Right atrium auricular region (tissue), 2 donors: Measurements from ENCODE around the gene PIP4K2B. TPM values are rescaled to one million over a fixed set of nuclear protein-coding genes. Genes with fewer than 3 reads are reported as not detected.
"Not testable (repeated sequence)": the region's sequence is repeated elsewhere in the genome, so short reads cannot be mapped to it uniquely, and the experiment has no call there.

ENCODE experiments used
- DNase-seq: peaks from one replicate; pipeline ENCODE4 v3.0.0-alpha.2; 2019; ENCODE audit warnings: low spot score
- H3K27ac ChIP-seq, 2 donors: fragments of 200-600 bp; sonication (generic); 1 replicate in 1 of 2; 2 replicates in 1 of 2; pipeline ENCODE4 v1.5.1; 2016 to 2019
- H3K27me3 ChIP-seq, 2 donors: fragments of 200-600 bp; sonication (generic); one replicate each; pipeline versions ENCODE4 v1.5.1 to v1.6.0; 2017 to 2019
- H3K36me3 ChIP-seq: fragments of 200-600 bp; sonication (generic); one replicate; pipeline ENCODE4 v1.5.1; 2016
- H3K4me1 ChIP-seq, 2 donors: fragments of 200-600 bp; sonication (generic); one replicate each; pipeline versions ENCODE4 v1.5.1 to v1.6.0; 2017 to 2019
- H3K4me3 ChIP-seq, 2 donors: fragments of 200-600 bp; sonication (generic); 1 replicate in 1 of 2; 2 replicates in 1 of 2; pipeline ENCODE4 v1.5.1; 2017 to 2019; ENCODE audit warnings: mild to moderate bottlenecking in 1 of 2, moderate library complexity in 1 of 2
- H3K9me3 ChIP-seq, 2 donors: fragments of 200-600 bp; sonication (generic); one replicate each; pipeline ENCODE4 v1.5.1; 2019
- total RNA-seq, 2 donors: library from RNA; depleted of rRNA; stranded (reverse); fragments of >200 nt; gene quantifications; one replicate each; pipeline ENCODE4 v1.1.0, GENCODE V29; 2016
- TF ChIP-seq, protein P1 (sequence below), 2 donors: fragments of 200-600 bp; sonication (generic); IDR thresholded peaks; one replicate each; pipeline ENCODE4 v1.5.1; 2019; ENCODE audit warnings: antibody characterized with exemption in 2 of 2

Gene PIP4K2B
- total RNA-seq, 2 donors from 2014 or later, result 45.9 to 47.7 TPM

DNA sequence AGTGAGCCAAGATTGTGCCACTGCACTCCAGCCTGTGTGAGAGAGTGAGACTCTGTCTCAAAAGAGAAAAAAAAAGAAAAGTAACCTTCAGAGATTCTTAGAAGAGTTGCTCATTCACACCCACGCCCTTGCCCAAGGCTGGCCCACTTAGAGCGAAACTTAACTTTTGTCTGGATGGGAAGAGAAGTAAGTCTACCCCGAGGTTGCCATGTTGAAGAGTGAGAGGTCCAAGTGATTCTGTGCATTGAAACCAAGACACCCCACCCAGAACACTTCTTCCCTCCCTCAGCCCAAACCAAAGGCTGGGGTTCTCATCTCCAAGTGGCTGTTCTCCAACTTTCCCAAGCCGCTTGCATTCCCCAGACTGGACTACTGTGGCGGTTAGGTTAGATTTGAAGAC is 71.6 kb downstream of the PIP4K2B start:
- Histone ChIP-seq H3K4me1 (peaks cover 0 to 55% of the 10 kb centered on the region in 2 donors), H3K27ac (peak overlapping the region in 1 of 2 donors; percentile 14)

DNA sequence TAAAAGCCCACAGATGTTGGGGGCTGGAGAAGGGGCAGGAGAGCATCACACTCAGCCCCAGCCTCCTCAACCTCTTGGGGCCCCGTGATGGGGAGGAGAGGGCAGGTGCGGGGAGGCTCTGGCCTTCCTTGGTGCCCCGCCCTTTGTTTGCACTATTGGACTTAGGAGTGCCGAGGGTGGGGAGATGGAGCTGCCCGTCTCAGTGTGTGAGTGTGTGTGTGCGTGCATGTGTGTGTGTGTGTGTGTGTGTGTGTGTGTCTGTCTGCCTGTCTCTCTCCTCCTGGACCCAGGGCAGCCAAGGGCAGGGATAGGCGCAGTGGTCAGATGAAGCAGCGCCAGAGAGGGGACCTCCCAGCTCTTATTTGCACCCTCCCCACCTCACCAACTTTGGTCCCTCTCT is 73.2 kb downstream of the PIP4K2B start:
- H3K9me3 ChIP-seq, DNase-seq, H3K27ac ChIP-seq, H3K27me3 ChIP-seq, H3K4me3 ChIP-seq: not testable (repeated sequence)
- Histone ChIP-seq H3K4me1 (peaks cover 0 to 39% of the 10 kb centered on the region in 2 donors), H3K36me3 (peaks cover 34% of the 10 kb centered on the region)

More for the DNA sequence above, 71.6 kb downstream of the PIP4K2B start:
- TF ChIP-seq, protein P1, sequence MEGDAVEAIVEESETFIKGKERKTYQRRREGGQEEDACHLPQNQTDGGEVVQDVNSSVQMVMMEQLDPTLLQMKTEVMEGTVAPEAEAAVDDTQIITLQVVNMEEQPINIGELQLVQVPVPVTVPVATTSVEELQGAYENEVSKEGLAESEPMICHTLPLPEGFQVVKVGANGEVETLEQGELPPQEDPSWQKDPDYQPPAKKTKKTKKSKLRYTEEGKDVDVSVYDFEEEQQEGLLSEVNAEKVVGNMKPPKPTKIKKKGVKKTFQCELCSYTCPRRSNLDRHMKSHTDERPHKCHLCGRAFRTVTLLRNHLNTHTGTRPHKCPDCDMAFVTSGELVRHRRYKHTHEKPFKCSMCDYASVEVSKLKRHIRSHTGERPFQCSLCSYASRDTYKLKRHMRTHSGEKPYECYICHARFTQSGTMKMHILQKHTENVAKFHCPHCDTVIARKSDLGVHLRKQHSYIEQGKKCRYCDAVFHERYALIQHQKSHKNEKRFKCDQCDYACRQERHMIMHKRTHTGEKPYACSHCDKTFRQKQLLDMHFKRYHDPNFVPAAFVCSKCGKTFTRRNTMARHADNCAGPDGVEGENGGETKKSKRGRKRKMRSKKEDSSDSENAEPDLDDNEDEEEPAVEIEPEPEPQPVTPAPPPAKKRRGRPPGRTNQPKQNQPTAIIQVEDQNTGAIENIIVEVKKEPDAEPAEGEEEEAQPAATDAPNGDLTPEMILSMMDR (IDR thresholded peaks at IDR 0.05), result no peak
- Histone ChIP-seq H3K4me3 (no peak overlapping the region), H3K36me3 (peaks cover 21% of the 10 kb centered on the region), H3K27me3 (no peaks in the 10 kb centered on the region), H3K9me3 (no peaks in the 10 kb centered on the region)
- DNase-seq, result no peak

DNA sequence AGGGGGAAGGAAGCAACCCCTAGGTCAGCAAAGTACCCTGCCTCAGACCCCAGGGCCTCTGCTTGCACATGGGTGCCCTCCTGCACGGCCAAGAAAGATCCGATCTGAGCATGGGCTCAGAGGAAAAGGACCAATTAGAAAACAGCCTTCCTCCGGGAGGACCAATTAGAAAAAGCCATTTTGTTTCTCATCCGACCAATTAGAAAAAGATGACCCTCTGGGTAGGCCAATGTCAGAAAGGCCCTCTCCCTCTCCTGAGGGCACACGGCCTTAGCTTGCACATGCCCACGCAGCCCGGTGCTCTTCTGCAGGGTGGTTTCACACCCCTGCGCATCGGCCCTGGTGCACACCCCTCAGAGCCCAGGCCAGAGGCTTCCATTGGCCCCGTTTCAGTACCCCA is 74.3 kb downstream of the PIP4K2B start:
- Histone ChIP-seq H3K4me3 (no peak overlapping the region), H3K27ac (peak overlapping the region in 1 of 2 donors; percentile 42)

DNA sequence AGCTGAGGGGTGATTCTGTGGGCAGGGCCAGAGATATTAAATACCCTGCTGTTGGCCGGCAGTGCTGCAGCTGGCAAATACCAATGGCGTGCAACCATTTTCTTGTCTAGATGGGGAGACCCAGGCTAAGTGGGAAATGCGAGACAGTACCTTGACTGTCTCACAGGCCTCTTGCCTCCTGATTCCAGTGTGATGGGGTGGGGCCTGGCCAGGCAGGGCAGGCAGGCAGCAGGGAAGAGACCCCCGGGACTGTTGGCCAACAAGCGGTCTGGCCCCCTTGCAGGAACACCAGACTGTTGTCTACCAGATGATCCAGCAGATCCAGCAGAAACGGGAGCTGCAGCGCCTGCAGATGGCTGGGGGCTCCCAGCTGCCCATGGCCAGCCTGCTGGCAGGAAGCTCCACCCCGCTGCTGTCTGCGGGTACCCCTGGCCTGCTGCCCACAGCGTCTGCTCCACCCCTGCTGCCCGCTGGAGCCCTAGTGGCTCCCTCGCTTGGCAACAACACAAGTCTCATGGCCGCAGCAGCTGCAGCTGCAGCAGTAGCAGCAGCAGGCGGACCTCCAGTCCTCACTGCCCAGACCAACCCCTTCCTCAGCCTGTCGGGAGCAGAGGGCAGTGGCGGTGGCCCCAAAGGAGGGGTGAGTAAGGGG is 74.9 kb downstream of the PIP4K2B start:
- TF ChIP-seq, protein P1 (IDR thresholded peaks at IDR 0.05), result no peak
- no peak for DNase-seq
- H3K27me3 ChIP-seq, result no peaks in the 10 kb centered on the region
- peaks cover 0 to 29% of the 10 kb centered on the region in 2 donors for H3K4me1 ChIP-seq
- H3K27ac ChIP-seq, result peak overlapping the region in 1 of 2 donors; percentile 42
- H3K9me3 ChIP-seq, result no peaks in the 10 kb centered on the region
- H3K36me3 ChIP-seq, result peaks cover 50% of the 10 kb centered on the region
- H3K4me3 ChIP-seq, result no peak overlapping the region

More for the DNA sequence above, 74.3 kb downstream of the PIP4K2B start:
- TF ChIP-seq, protein P1 (IDR thresholded peaks at IDR 0.05), result no peak
- Histone ChIP-seq H3K27me3 (no peaks in the 10 kb centered on the region), H3K4me1 (peaks cover 0 to 33% of the 10 kb centered on the region in 2 donors), H3K9me3 (no peaks in the 10 kb centered on the region), H3K36me3 (peaks cover 45% of the 10 kb centered on the region)
- DNase-seq, result no peak

DNA sequence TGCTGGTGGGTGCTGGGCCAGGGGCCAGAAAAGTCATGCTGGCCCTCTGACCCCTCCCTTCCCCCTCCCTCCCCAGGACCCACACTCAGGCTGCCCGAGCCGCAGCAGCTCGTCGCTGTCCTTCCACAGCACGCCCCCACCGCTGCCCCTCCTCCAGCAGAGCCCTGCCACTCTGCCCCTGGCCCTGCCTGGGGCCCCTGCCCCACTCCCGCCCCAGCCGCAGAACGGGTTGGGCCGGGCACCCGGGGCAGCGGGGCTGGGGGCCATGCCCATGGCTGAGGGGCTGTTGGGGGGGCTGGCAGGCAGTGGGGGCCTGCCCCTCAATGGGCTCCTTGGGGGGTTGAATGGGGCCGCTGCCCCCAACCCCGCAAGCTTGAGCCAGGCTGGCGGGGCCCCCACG is 77.6 kb downstream of the PIP4K2B start:
- Histone ChIP-seq H3K4me1 (peaks cover 0 to 15% of the 10 kb centered on the region in 2 donors), H3K27ac (no peak overlapping the region), H3K4me3 (no peak overlapping the region), H3K9me3 (no peaks in the 10 kb centered on the region), H3K36me3 (peaks cover 74% of the 10 kb centered on the region), H3K27me3 (no peaks in the 10 kb centered on the region)
- no peak for DNase-seq
- TF ChIP-seq, protein P1 (IDR thresholded peaks at IDR 0.05), result no peak

DNA sequence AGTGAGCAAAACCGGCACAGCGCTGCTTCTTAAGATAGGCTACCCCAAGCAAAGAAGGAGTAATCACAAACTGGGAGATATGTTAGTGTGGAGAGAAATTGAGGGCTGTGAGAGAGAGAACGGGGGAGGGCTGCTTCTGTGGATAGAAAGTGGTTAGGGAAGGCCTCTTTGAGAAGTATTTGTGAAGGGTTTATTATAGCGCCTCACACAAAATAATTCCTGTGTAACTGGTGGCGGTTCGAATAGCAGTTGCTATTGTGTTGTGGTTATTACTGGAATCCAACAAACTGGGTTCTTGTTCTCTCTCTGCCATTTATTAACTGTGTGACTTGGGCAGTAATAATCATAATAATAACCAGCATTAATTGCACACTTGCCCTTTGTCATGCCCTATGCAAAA is 78.4 kb downstream of the PIP4K2B start:
- no peaks in the 10 kb centered on the region for H3K9me3 ChIP-seq
- TF ChIP-seq, protein P1 (IDR thresholded peaks at IDR 0.05), result no peak
- no peak for DNase-seq
- no peaks in the 10 kb centered on the region for H3K27me3 ChIP-seq
- peaks cover 0 to 15% of the 10 kb centered on the region in 2 donors for H3K4me1 ChIP-seq
- no peak overlapping the region for H3K27ac ChIP-seq
- peaks cover 83% of the 10 kb centered on the region for H3K36me3 ChIP-seq
- H3K4me3 ChIP-seq, result no peak overlapping the region
